Brain microvascular endothelial cell (primary cell): ENCODE results near the gene LRMDA.

Experiments used
- DNase-seq: peaks from one replicate; pipeline ENCODE4 v3.0.0-alpha.2; 2020
- H3K27ac ChIP-seq: fragments of 250-450 bp; sonication (Bioruptor Pico); 2 replicates; pipeline ENCODE4 v1.5.1; 2020; ENCODE audit warnings: mild to moderate bottlenecking, moderate library complexity
- H3K27me3 ChIP-seq: fragments of 250-450 bp; sonication (Bioruptor Pico); replicated peaks from 2 replicates; pipeline ENCODE4 v1.5.1; 2020; ENCODE audit warnings: mild to moderate bottlenecking
- H3K36me3 ChIP-seq: fragments of 250-450 bp; sonication (Bioruptor Pico); replicated peaks from 2 replicates; pipeline ENCODE4 v1.5.1; 2020; ENCODE audit warnings: mild to moderate bottlenecking
- H3K4me3 ChIP-seq: 2 replicates; pipeline ENCODE4 v1.5.1; 2011; ENCODE audit warnings: low read depth, mild to moderate bottlenecking, control low read depth, low read length, moderate library complexity
- in situ Hi-C: cut with HindIII; loops from 2 replicates; pipeline ENCODE4 v1.10.0; 2017; ENCODE audit warnings: low sequenced_read_pairs, low pct_ligation_motif_present
- TF ChIP-seq, protein P1 (sequence below): IDR thresholded peaks from 2 replicates; pipeline ENCODE4 v1.5.1; 2011; ENCODE audit warnings: low read depth, mild to moderate bottlenecking, moderate library complexity, low read length, control low read depth, inconsistent platforms; ENCODE audit errors: missing control alignments

The LRMDA gene

GRCh38 chr10:75845176-75845947 is 413.9 kb downstream of the LRMDA start:
- Histone ChIP-seq H3K36me3 (no peaks in the 10 kb centered on the region), H3K27me3 (no peaks in the 10 kb centered on the region), H3K27ac (no peak overlapping the region), H3K4me3 (no peak overlapping the region)
- no peak for DNase-seq
- TF ChIP-seq, protein P1, sequence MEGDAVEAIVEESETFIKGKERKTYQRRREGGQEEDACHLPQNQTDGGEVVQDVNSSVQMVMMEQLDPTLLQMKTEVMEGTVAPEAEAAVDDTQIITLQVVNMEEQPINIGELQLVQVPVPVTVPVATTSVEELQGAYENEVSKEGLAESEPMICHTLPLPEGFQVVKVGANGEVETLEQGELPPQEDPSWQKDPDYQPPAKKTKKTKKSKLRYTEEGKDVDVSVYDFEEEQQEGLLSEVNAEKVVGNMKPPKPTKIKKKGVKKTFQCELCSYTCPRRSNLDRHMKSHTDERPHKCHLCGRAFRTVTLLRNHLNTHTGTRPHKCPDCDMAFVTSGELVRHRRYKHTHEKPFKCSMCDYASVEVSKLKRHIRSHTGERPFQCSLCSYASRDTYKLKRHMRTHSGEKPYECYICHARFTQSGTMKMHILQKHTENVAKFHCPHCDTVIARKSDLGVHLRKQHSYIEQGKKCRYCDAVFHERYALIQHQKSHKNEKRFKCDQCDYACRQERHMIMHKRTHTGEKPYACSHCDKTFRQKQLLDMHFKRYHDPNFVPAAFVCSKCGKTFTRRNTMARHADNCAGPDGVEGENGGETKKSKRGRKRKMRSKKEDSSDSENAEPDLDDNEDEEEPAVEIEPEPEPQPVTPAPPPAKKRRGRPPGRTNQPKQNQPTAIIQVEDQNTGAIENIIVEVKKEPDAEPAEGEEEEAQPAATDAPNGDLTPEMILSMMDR: peak; percentile 6
- in situ Hi-C loops: no loop called here

- in situ Hi-C loops: no loop called here
- TF ChIP-seq, protein P1: no peak
These were observed 416.1 kb downstream of the LRMDA start for GRCh38 chr10:75847477-75847876.

GRCh38 chr10:75851580-75852345 is 420.3 kb downstream of the LRMDA start:
- in situ Hi-C loops: no loop called here
- H3K27me3 ChIP-seq: no peaks in the 10 kb centered on the region
- no peak overlapping the region for H3K27ac ChIP-seq
- DNase-seq: no peak
- H3K4me3 ChIP-seq: no peak overlapping the region
- TF ChIP-seq, protein P1: no peak
- no peaks in the 10 kb centered on the region for H3K36me3 ChIP-seq

More at GRCh38 chr10:75847477-75847876, 416.1 kb downstream of the LRMDA start:
- DNase-seq: no peak
- Histone ChIP-seq H3K27ac (no peak overlapping the region), H3K4me3 (no peak overlapping the region), H3K27me3 (no peaks in the 10 kb centered on the region), H3K36me3 (no peaks in the 10 kb centered on the region)

- in situ Hi-C loops: no loop called here
- no peak overlapping the region for H3K27ac ChIP-seq
- TF ChIP-seq, protein P1: peak; percentile 68
- no peaks in the 10 kb centered on the region for H3K27me3 ChIP-seq
- no peak for DNase-seq
- H3K36me3 ChIP-seq: no peaks in the 10 kb centered on the region
- H3K4me3 ChIP-seq: no peak overlapping the region
These were observed 421.5 kb downstream of the LRMDA start for GRCh38 chr10:75852851-75853484.

- Histone ChIP-seq H3K36me3 (no peaks in the 10 kb centered on the region), H3K27me3 (no peaks in the 10 kb centered on the region), H3K4me3 (no peak overlapping the region), H3K27ac (no peak overlapping the region)
- in situ Hi-C loops: no loop called here
- DNase-seq: no peak
- TF ChIP-seq, protein P1: no peak
These were observed 425.9 kb downstream of the LRMDA start for GRCh38 chr10:75857269-75857846.
